GM12801 (cell line): ENCODE data around the gene SPDYC.

Source experiments
- TF ChIP-seq, protein P1 (sequence below): IDR thresholded peaks from one replicate; pipeline ENCODE4 v1.5.1; 2011; ENCODE audit warnings: control low read depth; ENCODE audit not compliant: insufficient read length; ENCODE audit errors: extremely low read depth

SPDYC gene

DNA sequence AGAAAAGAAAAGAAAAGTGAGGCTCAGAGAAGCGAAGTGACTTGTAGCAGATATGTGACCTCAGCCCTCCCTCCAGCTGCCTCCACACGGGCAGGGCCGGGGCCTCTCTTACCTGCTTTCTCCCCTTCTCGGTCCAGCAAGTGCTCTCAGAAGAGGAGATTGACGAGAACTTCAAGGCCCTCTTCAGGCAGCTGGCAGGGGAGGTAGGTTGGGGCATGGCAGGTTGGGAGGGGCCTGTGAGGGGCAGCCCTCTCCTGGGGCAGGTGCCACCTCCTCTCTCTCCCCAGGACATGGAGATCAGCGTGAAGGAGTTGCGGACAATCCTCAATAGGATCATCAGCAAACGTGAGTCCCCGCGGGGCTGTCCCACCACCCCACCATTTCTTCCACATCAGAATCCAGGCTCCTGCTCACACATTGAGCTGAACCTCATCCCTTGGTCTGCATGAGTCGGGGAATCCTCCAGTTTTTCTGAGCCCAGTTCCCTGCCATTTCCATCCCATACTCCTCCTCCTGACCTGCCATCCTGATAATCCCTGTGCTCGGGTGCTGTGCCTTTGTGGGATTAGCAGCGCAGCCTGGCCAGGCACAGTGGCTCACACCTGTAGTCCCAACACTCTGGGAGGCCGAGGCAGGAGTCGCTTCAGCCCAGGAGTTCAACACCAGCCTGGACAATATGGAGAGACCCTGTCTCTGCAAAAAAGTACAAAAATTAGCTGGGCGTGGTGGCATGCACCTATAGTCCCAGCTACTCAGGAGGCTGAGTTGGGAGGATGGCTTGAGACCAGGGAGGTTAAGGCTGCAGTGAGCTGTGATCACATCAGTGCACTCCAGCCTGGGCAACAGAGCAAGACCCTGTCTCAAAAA is 38.1 kb downstream of the SPDYC start:
- TF ChIP-seq, protein P1, sequence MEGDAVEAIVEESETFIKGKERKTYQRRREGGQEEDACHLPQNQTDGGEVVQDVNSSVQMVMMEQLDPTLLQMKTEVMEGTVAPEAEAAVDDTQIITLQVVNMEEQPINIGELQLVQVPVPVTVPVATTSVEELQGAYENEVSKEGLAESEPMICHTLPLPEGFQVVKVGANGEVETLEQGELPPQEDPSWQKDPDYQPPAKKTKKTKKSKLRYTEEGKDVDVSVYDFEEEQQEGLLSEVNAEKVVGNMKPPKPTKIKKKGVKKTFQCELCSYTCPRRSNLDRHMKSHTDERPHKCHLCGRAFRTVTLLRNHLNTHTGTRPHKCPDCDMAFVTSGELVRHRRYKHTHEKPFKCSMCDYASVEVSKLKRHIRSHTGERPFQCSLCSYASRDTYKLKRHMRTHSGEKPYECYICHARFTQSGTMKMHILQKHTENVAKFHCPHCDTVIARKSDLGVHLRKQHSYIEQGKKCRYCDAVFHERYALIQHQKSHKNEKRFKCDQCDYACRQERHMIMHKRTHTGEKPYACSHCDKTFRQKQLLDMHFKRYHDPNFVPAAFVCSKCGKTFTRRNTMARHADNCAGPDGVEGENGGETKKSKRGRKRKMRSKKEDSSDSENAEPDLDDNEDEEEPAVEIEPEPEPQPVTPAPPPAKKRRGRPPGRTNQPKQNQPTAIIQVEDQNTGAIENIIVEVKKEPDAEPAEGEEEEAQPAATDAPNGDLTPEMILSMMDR, result no peak

DNA sequence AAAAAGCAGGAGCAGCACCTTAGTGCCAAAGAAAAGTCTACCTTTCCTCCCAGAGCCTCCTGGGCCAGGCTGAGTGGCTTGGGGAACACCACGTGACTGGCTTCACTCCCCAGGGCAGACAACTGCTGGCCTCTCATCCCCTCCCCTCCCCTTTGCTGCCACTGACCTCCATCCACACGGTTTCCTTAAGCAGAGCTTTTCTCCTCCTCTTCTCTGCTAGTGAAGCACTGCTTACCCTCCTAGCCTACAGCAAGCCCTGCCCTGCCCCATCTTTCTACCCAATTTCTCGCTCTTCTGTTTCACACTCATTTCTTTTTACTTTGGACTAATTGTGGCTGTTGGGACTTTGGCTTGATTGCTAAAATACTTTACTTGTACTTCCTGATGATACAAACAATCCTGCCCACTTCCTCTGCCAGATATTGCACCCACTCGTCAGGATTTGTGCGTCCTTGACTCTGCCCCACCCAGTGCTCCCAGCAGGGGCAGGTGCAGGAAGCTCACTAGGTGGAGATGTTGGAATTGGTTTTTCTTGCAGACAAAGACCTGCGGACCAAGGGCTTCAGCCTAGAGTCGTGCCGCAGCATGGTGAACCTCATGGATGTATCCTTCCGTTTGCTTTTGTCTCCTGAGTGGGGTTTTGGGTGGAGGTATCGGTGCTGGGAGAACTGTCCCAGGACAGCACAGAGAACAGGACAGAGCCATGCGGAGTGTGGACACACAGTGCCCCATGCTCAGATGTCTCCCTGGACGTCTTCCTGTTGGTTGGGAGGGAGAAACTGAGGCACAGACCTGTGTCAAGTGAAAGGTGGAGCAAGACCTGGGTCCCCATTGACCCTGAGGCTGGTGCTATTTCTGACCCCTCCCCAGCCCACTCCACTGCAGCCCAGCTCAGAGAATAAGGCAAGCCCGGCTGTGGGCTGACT is 39.0 kb downstream of the SPDYC start:
- TF ChIP-seq, protein P1, result no peak

DNA sequence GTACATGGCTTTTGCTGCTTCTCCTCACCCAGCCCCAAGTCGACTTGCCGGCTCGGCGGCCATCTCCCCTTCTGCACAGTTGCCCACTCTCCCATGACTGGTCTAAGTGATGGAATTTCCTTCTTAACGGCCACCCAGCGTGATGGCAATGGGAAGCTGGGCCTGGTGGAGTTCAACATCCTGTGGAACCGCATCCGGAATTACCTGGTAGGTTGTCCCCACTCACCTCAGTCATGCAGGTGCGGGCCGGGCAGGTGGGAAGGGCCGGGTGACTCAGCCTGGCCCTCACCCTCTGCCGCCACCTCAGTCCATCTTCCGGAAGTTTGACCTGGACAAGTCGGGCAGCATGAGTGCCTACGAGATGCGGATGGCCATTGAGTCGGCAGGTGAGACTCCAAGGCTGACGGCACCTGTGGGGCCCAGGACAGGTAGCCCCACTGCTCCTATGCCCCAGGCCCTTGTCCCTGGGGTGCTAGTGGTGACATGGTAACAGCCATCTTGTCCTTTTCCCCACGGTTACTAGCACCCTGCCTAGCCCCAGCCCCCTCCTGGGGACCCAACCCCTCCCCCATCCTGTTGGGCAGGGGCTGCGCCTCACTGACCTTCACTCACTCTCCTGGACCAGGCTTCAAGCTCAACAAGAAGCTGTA is 39.8 kb downstream of the SPDYC start:
- TF ChIP-seq, protein P1, result no peak

DNA sequence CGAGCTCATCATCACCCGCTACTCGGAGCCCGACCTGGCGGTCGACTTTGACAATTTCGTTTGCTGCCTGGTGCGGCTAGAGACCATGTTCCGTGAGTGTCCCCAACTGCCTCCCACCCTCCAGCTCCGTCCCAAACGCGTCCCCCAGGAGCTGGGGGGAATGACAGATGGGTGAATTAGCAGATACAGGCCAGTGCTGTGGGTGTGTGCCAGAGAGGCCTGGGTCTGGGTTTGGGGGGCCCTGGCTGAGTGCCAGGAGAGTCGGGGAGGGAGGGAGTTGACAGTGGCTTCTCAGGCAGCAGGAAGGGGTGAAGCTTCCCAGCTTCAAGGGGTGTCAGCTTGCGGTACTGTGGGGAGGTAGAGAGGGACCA is 40.3 kb downstream of the SPDYC start:
- TF ChIP-seq, protein P1, result no peak

DNA sequence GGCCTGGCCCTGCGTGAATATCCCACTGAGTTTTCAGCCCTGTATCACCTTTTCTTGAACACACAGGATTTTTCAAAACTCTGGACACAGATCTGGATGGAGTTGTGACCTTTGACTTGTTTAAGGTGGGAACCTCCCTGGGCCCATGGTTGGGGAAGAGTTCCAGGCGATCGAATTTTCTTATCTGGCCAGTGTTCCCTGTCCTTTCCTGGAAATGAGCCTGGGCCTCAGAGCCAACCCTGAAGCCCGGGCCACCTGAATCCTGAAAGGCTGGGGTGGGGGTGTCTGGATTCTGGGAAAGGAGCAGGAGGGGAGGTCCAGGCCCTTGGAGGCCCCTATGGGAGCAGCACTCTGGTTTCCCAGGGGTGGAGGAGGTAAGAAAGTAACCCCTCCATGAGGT is 40.7 kb downstream of the SPDYC start:
- TF ChIP-seq, protein P1, result no peak

DNA sequence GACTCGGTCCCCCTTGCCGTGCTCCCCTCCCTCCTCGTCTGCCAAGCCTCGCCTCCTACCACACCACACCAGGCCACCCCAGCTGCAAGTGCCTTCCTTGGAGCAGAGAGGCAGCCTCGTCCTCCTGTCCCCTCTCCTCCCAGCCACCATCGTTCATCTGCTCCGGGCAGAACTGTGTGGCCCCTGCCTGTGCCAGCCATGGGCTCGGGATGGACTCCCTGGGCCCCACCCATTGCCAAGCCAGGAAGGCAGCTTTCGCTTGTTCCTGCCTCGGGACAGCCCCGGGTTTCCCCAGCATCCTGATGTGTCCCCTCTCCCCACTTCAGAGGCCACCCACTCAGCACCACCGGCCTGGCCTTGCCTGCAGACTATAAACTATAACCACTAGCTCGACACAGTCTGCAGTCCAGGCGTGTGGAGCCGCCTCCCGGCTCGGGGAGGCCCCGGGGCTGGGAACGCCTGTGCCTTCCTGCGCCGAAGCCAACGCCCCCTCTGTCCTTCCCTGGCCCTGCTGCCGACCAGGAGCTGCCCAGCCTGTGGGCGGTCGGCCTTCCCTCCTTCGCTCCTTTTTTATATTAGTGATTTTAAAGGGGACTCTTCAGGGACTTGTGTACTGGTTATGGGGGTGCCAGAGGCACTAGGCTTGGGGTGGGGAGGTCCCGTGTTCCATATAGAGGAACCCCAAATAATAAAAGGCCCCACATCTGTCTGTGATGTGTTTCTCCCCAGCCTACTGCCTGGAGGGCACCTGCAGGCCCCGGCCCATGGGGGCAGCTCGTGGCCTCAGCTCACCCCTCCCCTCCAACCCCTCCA is 41.5 kb downstream of the SPDYC start:
- TF ChIP-seq, protein P1, result no peak
